HG02642 (cell line): Measurements from ENCODE around the gene MAP3K6.

Source experiments
- ATAC-seq: cut with Tn5 transposase; IDR thresholded peaks from one replicate; pipeline ENCODE4 v1.9.1; 2021; ENCODE audit warnings: mild to moderate bottlenecking; ENCODE audit not compliant: unreplicated experiment, poor library complexity

The MAP3K6 gene

GRCh38 chr1:27379564-27380122 is 12.9 kb upstream of the MAP3K6 start:
- no peak for ATAC-seq

GRCh38 chr1:27377760-27378495 is 11.2 kb upstream of the MAP3K6 start:
- no peak for ATAC-seq

- no peak for ATAC-seq
These were observed 7.8 kb upstream of the MAP3K6 start, which contains the start of gene FCN3 for GRCh38 chr1:27374362-27375086. FCN3 (minus strand) TSS chr1:27374824; CDS start chr1:27374818, 6 bp downstream.

- ATAC-seq, result no peak
These were observed 6.3 kb upstream of the MAP3K6 start for GRCh38 chr1:27372808-27373690.

- no peak for ATAC-seq
These were observed 5.5 kb upstream of the MAP3K6 start for GRCh38 chr1:27372022-27372807.

- no peak for ATAC-seq
These were observed 2.3 kb upstream of the MAP3K6 start for GRCh38 chr1:27368869-27369582.

GRCh38 chr1:27367160-27367650 is 444 bp upstream of the MAP3K6 start:
- no peak for ATAC-seq

GRCh38 chr1:27366113-27366410 is 699 bp downstream of the MAP3K6 start:
- ATAC-seq, result peak; percentile 42

- ATAC-seq, result peak; percentile 39
These were observed 1.2 kb downstream of the MAP3K6 start for GRCh38 chr1:27365372-27366112.

GRCh38 chr1:27364696-27365371 is 1.9 kb downstream of the MAP3K6 start:
- no peak for ATAC-seq

- ATAC-seq, result no peak
These were observed 2.7 kb downstream of the MAP3K6 start for GRCh38 chr1:27363766-27364695.

GRCh38 chr1:27361553-27361952 is 5.2 kb downstream of the MAP3K6 start:
- no peak for ATAC-seq

- ATAC-seq, result no peak
These were observed 5.7 kb downstream of the MAP3K6 start for GRCh38 chr1:27361044-27361402.

- no peak for ATAC-seq
These were observed 6.4 kb downstream of the MAP3K6 start for GRCh38 chr1:27360159-27361043.

GRCh38 chr1:27359822-27360158 is 7.0 kb downstream of the MAP3K6 start:
- no peak for ATAC-seq

- no peak for ATAC-seq
These were observed 7.8 kb downstream of the MAP3K6 start for GRCh38 chr1:27358928-27359313.
